Thyroid gland (tissue), 4 donors: ENCODE measurements around the gene RAP1GAP2.

Experiments
- POLR2A ChIP-seq, 2 donors: fragments of 450-650 bp; IDR thresholded peaks; one replicate each; pipeline ENCODE4 v1.6.1; 2017; ENCODE audit warnings: antibody characterized with exemption in 2 of 2, mild to moderate bottlenecking in 2 of 2, moderate library complexity in 1 of 2
- TF ChIP-seq, protein P1 (sequence below), 6 experiments: fragments of 200-600 bp in 3 of 6; fragments of 450-650 bp in 3 of 6; sonication (generic) in 3 of 6; IDR thresholded peaks; one replicate each; pipeline ENCODE4 v1.5.1; 2016 to 2019; ENCODE audit warnings: antibody characterized with exemption in 6 of 6, mild to moderate bottlenecking in 2 of 6, inconsistent platforms in 1 of 6, moderate library complexity in 1 of 6

DNA sequence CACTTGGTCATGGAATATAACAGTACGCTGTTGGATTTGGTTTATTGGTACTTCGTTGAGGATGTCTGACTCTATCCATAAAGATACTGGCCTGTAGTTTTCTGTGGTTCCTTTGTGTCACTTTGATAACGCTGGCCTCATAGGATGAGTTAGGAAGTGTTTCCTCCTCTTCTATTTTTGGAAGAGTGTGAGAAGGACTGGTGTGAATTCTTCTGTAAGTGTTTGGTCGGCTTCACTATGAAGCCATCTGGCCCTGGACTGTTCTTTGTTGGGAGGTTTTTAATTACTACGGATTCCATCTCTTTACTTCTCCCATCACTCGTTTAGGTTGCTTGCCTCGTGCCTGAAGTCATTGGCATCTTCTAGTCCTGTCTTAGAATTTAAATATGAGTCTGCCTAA is 149.9 kb downstream of the RAP1GAP2 start:
- TF ChIP-seq, protein P1, sequence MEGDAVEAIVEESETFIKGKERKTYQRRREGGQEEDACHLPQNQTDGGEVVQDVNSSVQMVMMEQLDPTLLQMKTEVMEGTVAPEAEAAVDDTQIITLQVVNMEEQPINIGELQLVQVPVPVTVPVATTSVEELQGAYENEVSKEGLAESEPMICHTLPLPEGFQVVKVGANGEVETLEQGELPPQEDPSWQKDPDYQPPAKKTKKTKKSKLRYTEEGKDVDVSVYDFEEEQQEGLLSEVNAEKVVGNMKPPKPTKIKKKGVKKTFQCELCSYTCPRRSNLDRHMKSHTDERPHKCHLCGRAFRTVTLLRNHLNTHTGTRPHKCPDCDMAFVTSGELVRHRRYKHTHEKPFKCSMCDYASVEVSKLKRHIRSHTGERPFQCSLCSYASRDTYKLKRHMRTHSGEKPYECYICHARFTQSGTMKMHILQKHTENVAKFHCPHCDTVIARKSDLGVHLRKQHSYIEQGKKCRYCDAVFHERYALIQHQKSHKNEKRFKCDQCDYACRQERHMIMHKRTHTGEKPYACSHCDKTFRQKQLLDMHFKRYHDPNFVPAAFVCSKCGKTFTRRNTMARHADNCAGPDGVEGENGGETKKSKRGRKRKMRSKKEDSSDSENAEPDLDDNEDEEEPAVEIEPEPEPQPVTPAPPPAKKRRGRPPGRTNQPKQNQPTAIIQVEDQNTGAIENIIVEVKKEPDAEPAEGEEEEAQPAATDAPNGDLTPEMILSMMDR (IDR thresholded peaks at IDR 0.05), result no peak
- TF ChIP-seq POLR2A (IDR thresholded peaks at IDR 0.05), result no peak
